Keratinocyte (primary cell): ENCODE measurements around the gene VPS52. TPM values are rescaled to one million over a fixed set of nuclear protein-coding genes. Genes with fewer than 3 reads are reported as not detected.

ENCODE experiments used
- DNase-seq: peaks from one replicate; pipeline ENCODE4 v3.0.0-alpha.2; 2011; ENCODE audit warnings: low read depth, missing footprints, low spot score
- FAIRE-seq: peaks from 2 replicates; lab custom pipeline; 2011; peaks lifted over from hg19 to GRCh38; lab: Jason Lieb, UNC
- H2AFZ ChIP-seq: 2 replicates; pipeline ENCODE4 v1.6.0; 2012; ENCODE audit warnings: low read length, control low read depth, inconsistent platforms; ENCODE audit not compliant: control insufficient read depth
- H3K27ac ChIP-seq: 2 replicates; pipeline ENCODE4 v1.5.1; 2011; ENCODE audit warnings: low read length; ENCODE audit not compliant: control insufficient read depth, insufficient read depth
- H3K27me3 ChIP-seq: 3 replicates; pipeline ENCODE4 v1.6.0; 2011; ENCODE audit warnings: low read length; ENCODE audit not compliant: control insufficient read depth, insufficient read depth; ENCODE audit errors: extremely low read depth
- H3K36me3 ChIP-seq, 2 experiments: 2 replicates in 1 of 2; 3 replicates in 1 of 2; pipeline ENCODE4 v1.5.1; 2011; ENCODE audit warnings: low read length in 2 of 2, mild to moderate bottlenecking in 1 of 2; ENCODE audit not compliant: control insufficient read depth in 2 of 2, insufficient read depth in 2 of 2; ENCODE audit errors: extremely low read depth in 1 of 2
- H3K4me1 ChIP-seq: 3 replicates; pipeline ENCODE4 v1.5.1; 2011; ENCODE audit warnings: low read length; ENCODE audit not compliant: control insufficient read depth, insufficient read depth; ENCODE audit errors: extremely low read depth
- H3K4me2 ChIP-seq: 3 replicates; pipeline ENCODE4 v1.6.0; 2011; ENCODE audit warnings: low read depth, low read length; ENCODE audit not compliant: control insufficient read depth, insufficient read depth; ENCODE audit errors: extremely low read depth
- H3K4me3 ChIP-seq, 3 experiments: fragments of 200-600 bp in 1 of 3; sonication (generic) in 1 of 3; 2 replicates in 2 of 3; 3 replicates in 1 of 3; pipeline ENCODE4 v1.5.1; 2011 to 2016; ENCODE audit warnings: low read length in 3 of 3, mild to moderate bottlenecking in 3 of 3, control low read depth in 2 of 3, inconsistent platforms in 1 of 3, low read depth in 1 of 3, mixed read lengths in 1 of 3, mixed run types in 1 of 3, moderate library complexity in 1 of 3; ENCODE audit not compliant: control insufficient read depth in 2 of 3, insufficient read depth in 2 of 3; ENCODE audit errors: extremely low read depth in 1 of 3
- H3K79me2 ChIP-seq: 2 replicates; pipeline ENCODE4 v1.6.0; 2012; ENCODE audit warnings: low read length; ENCODE audit not compliant: control insufficient read depth, insufficient read depth
- H3K9ac ChIP-seq: 3 replicates; pipeline ENCODE4 v1.6.0; 2011; ENCODE audit warnings: low read length; ENCODE audit not compliant: control insufficient read depth, insufficient read depth; ENCODE audit errors: extremely low read depth
- H3K9me1 ChIP-seq: 3 replicates; pipeline ENCODE4 v1.6.0; 2011; ENCODE audit warnings: low read length; ENCODE audit not compliant: control insufficient read depth, insufficient read depth; ENCODE audit errors: extremely low read depth
- H3K9me3 ChIP-seq: 2 replicates; pipeline ENCODE4 v1.5.1; 2012; ENCODE audit warnings: low read depth, low read length; ENCODE audit not compliant: control insufficient read depth
- H4K20me1 ChIP-seq: 3 replicates; pipeline ENCODE4 v1.6.0; 2011; ENCODE audit warnings: low read length; ENCODE audit not compliant: control insufficient read depth, insufficient read depth; ENCODE audit errors: extremely low read depth
- CTCF ChIP-seq, 3 experiments: IDR thresholded peaks in 1 of 3; conservative IDR thresholded peaks in 1 of 3; optimal IDR thresholded peaks in 1 of 3; 2 replicates in 2 of 3; 3 replicates in 1 of 3; pipeline versions ENCODE3 to v1.5.1; 2011; ENCODE audit warnings: low read length in 3 of 3, mild to moderate bottlenecking in 3 of 3, moderate library complexity in 2 of 3, control low read depth in 1 of 3, inconsistent platforms in 1 of 3; ENCODE audit not compliant: insufficient read depth in 2 of 3; ENCODE audit errors: extremely low read depth in 1 of 3
- EZH2 ChIP-seq: IDR thresholded peaks from one replicate; pipeline ENCODE4 v1.6.1; 2012; ENCODE audit warnings: inconsistent platforms, mild to moderate bottlenecking, low read length, moderate library complexity
- dilution Hi-C: fragments of 300-500 bp; cut with MboI; formaldehyde crosslinking; loops from one replicate; pipeline ENCODE4 v1.7.0; 2020; ENCODE audit warnings: low sequenced_read_pairs; ENCODE audit not compliant: extremely low pct_ligation_motif_present
- polyA plus RNA-seq, 5 experiments: library from polyadenylated mRNA; depleted of rRNA in 3 of 5; stranded (reverse) in 3 of 5; stranded (forward) in 1 of 5; unstranded in 1 of 5; fragments of >200 nt; gene quantifications; 1 replicate in 1 of 5; 2 replicates in 3 of 5; 3 replicates in 1 of 5; pipeline versions ENCODE4 v1.2.1 to v1.2.3, GENCODE V29; 2011 to 2012; ENCODE audit warnings: missing spikeins in 2 of 5, low read depth in 1 of 5, low replicate concordance in 1 of 5

VPS52 gene
- polyA plus RNA-seq, 1 donor (not counting 4 experiments of a cell fraction or from before 2014, with no cell fraction given), result 36.2 TPM

- H3K9me1 ChIP-seq, result no peaks in the 10 kb centered on the region
- H2AFZ ChIP-seq, result peak overlapping the region; percentile 77
- no peaks in the 10 kb centered on the region for H3K79me2 ChIP-seq
- FAIRE-seq (no peak), DNase-seq (no peak)
- H3K4me3 ChIP-seq, result peak overlapping the region; percentile 31 to 64 (median 61)
- peaks cover 3 to 13% of the 10 kb centered on the region in 2 experiments for H3K36me3 ChIP-seq
- H4K20me1 ChIP-seq, result no peaks in the 10 kb centered on the region
- TF ChIP-seq CTCF (optimal IDR thresholded peaks at IDR 0.05 in 1 of 3, IDR thresholded peaks at IDR 0.05 in 1 of 3, conservative IDR thresholded peaks at IDR 0.05 in 1 of 3; ENCODE audit: extremely low read depth in 1 of 3, insufficient read depth in 2 of 3, low read length in 3 of 3) (no peak), EZH2 (peak; percentile 31)
- H3K9ac ChIP-seq, result peak overlapping the region; percentile 69
- peak overlapping the region; percentile 82 for H3K4me2 ChIP-seq
- no peak overlapping the region for H3K27ac ChIP-seq
- H3K4me1 ChIP-seq, result peaks cover 33% of the 10 kb centered on the region
- H3K9me3 ChIP-seq, result no peaks in the 10 kb centered on the region
- H3K27me3 ChIP-seq, result no peaks in the 10 kb centered on the region
- dilution Hi-C loops, result no loop called here
These were observed 58.3 kb downstream of the VPS52 start for GRCh38 chr6:33213166-33213988.

- H3K9ac ChIP-seq, result peak overlapping the region; percentile 69
These were observed 58.9 kb downstream of the VPS52 start for GRCh38 chr6:33212857-33213165.

More at GRCh38 chr6:33212857-33213165, 58.9 kb downstream of the VPS52 start:
- H2AFZ ChIP-seq, result peak overlapping the region; percentile 77
- H3K4me1 ChIP-seq, result peaks cover 28% of the 10 kb centered on the region
- peak overlapping the region; percentile 82 for H3K4me2 ChIP-seq
- H3K36me3 ChIP-seq, result peaks cover 3 to 13% of the 10 kb centered on the region in 2 experiments
- no peak overlapping the region for H3K27ac ChIP-seq
- no peaks in the 10 kb centered on the region for H3K27me3 ChIP-seq
- dilution Hi-C loops, result no loop called here
- FAIRE-seq (no peak), DNase-seq (no peak)
- H3K79me2 ChIP-seq, result no peaks in the 10 kb centered on the region
- H3K4me3 ChIP-seq, result peak overlapping the region; percentile 31 to 64 (median 61)
- H3K9me1 ChIP-seq, result no peaks in the 10 kb centered on the region
- no peaks in the 10 kb centered on the region for H3K9me3 ChIP-seq
- H4K20me1 ChIP-seq, result no peaks in the 10 kb centered on the region
- TF ChIP-seq CTCF (optimal IDR thresholded peaks at IDR 0.05 in 1 of 3, IDR thresholded peaks at IDR 0.05 in 1 of 3, conservative IDR thresholded peaks at IDR 0.05 in 1 of 3; ENCODE audit: extremely low read depth in 1 of 3, insufficient read depth in 2 of 3, low read length in 3 of 3) (no peak), EZH2 (no peak)
